HL-60 (cell line): Measurements from ENCODE around the gene FHIT.
A peak's percentile ranks its signal among the peaks of the same experiment; 100 is the strongest.

Source experiments
- DNase-seq, 2 experiments: peaks; one replicate each; pipeline ENCODE4 v3.0.0-alpha.2; 2010 to 2020; ENCODE audit warnings: low read depth in 1 of 2, low spot score in 1 of 2
- H3K27ac ChIP-seq: fragments of 250-450 bp; sonication (Bioruptor Pico); replicated peaks from 2 replicates; pipeline ENCODE4 v1.5.1; 2020; ENCODE audit warnings: mild to moderate bottlenecking, moderate library complexity
- H3K27me3 ChIP-seq: fragments of 250-450 bp; sonication (Bioruptor Pico); 2 replicates; pipeline ENCODE4 v1.5.1; 2021; ENCODE audit warnings: mild to moderate bottlenecking, moderate library complexity; ENCODE audit not compliant: insufficient read depth, poor library complexity, severe bottlenecking
- H3K4me3 ChIP-seq: replicated peaks from 2 replicates; pipeline ENCODE4 v1.5.1; 2011; ENCODE audit warnings: mild to moderate bottlenecking, control low read depth, low read length; ENCODE audit not compliant: insufficient read depth
- CTCF ChIP-seq: IDR thresholded peaks from one replicate; pipeline ENCODE4 v1.5.1; 2011; ENCODE audit warnings: low read length, control low read depth, inconsistent platforms; ENCODE audit not compliant: insufficient read depth
- GABPA ChIP-seq: IDR thresholded peaks from 2 replicates; pipeline ENCODE4 v1.6.1; 2012; ENCODE audit warnings: low read depth
- POLR2AphosphoS5 ChIP-seq: IDR thresholded peaks from 2 replicates; pipeline ENCODE4 v1.6.1; 2012; ENCODE audit warnings: low read depth
- REST ChIP-seq: IDR thresholded peaks from 2 replicates; pipeline ENCODE4 v1.6.1; 2012; ENCODE audit warnings: low read depth; ENCODE audit not compliant: insufficient replicate concordance
- SPI1 ChIP-seq: IDR thresholded peaks from 2 replicates; pipeline ENCODE4 v1.6.1; 2012; ENCODE audit warnings: low read depth, mild to moderate bottlenecking, borderline replicate concordance

The FHIT gene

GRCh38 chr3:60659098-60659497 is 592.2 kb downstream of the FHIT start:
- H3K27me3 ChIP-seq, result no peaks in the 10 kb centered on the region
- TF ChIP-seq REST, result no peak
- no peak for TF ChIP-seq GABPA
- no peak for TF ChIP-seq CTCF
- TF ChIP-seq POLR2AphosphoS5, result no peak
- TF ChIP-seq SPI1, result no peak
- no peak overlapping the region for H3K27ac ChIP-seq
- no peak for DNase-seq
- H3K4me3 ChIP-seq, result no peak overlapping the region

GRCh38 chr3:60657972-60658371 is 593.3 kb downstream of the FHIT start:
- DNase-seq, result no peak
- TF ChIP-seq POLR2AphosphoS5 (no peak), CTCF (no peak)
- Histone ChIP-seq H3K27me3 (no peaks in the 10 kb centered on the region), H3K4me3 (no peak overlapping the region), H3K27ac (no peak overlapping the region)

GRCh38 chr3:60652829-60653228 is 598.4 kb downstream of the FHIT start:
- Histone ChIP-seq H3K4me3 (no peak overlapping the region), H3K27me3 (no peaks in the 10 kb centered on the region), H3K27ac (peak overlapping the region; percentile 29)
- no peak for DNase-seq
- no peak for TF ChIP-seq CTCF
- TF ChIP-seq SPI1, result no peak
- TF ChIP-seq REST, result no peak
- no peak for TF ChIP-seq POLR2AphosphoS5
- no peak for TF ChIP-seq GABPA

- no peak for TF ChIP-seq SPI1
- TF ChIP-seq CTCF, result no peak
- no peak for TF ChIP-seq POLR2AphosphoS5
- TF ChIP-seq REST, result no peak
- no peak for TF ChIP-seq GABPA
- DNase-seq, result peak in 1 of 2 experiments; percentile 8
- H3K4me3 ChIP-seq, result no peak overlapping the region
- H3K27me3 ChIP-seq, result no peaks in the 10 kb centered on the region
- H3K27ac ChIP-seq, result no peak overlapping the region; the same call in 1 of the 2 replicates
These were observed 599.5 kb downstream of the FHIT start for GRCh38 chr3:60651799-60652198.
